Activated naive CD8-positive, alpha-beta T cell treated with anti-CD3 and anti-CD28 coated beads for 36 hours (primary cell): ENCODE data around the gene RTN1. TPM values are rescaled to one million over a fixed set of nuclear protein-coding genes. Genes with fewer than 3 reads are reported as not detected.
A peak's percentile ranks its signal among the peaks of the same experiment; 100 is the strongest.

Source experiments
- DNase-seq: peaks from one replicate; pipeline ENCODE4 v3.0.0; 2021
- H3K27ac Mint-ChIP-seq: one replicate; pipeline ENCODE4 v1.8.0; 2022; ENCODE audit warnings: mild to moderate bottlenecking, moderate library complexity, mixed read lengths
- H3K27me3 Mint-ChIP-seq: one replicate; pipeline ENCODE4 v1.8.0; 2022; ENCODE audit warnings: mild to moderate bottlenecking, mixed read lengths
- H3K36me3 Mint-ChIP-seq: one replicate; pipeline ENCODE4 v1.8.0; 2021; ENCODE audit warnings: mild to moderate bottlenecking, mixed read lengths
- H3K4me1 Mint-ChIP-seq: one replicate; pipeline ENCODE4 v1.8.0; 2021; ENCODE audit warnings: mixed read lengths
- H3K4me3 Mint-ChIP-seq: one replicate; pipeline ENCODE4 v1.8.0; 2022; ENCODE audit warnings: mild to moderate bottlenecking, moderate library complexity, mixed read lengths
- H3K9me3 Mint-ChIP-seq: one replicate; pipeline ENCODE4 v1.8.0; 2022; ENCODE audit warnings: mixed read lengths
- total RNA-seq, 2 experiments: library from RNA; stranded (reverse); gene quantifications; one replicate each; pipeline ENCODE4 v1.2.3, GENCODE V29; 2021

RTN1 gene
- total RNA-seq, 2 experiments from 2014 or later, result not detected

- Mint-ChIP-seq H3K4me1 (peaks cover 2% of the 10 kb centered on the region), H3K9me3 (no peaks in the 10 kb centered on the region), H3K27me3 (peaks cover 54% of the 10 kb centered on the region), H3K27ac (no peak overlapping the region), H3K36me3 (no peaks in the 10 kb centered on the region), H3K4me3 (no peak overlapping the region)
- no peak for DNase-seq
These were observed 243.5 kb downstream of the RTN1 start for GRCh38 chr14:59627011-59627520.

GRCh38 chr14:59622631-59623030 lies 247.9 kb downstream of the RTN1 start:
- no peaks in the 10 kb centered on the region for H3K36me3 Mint-ChIP-seq
- H3K9me3 Mint-ChIP-seq, result no peaks in the 10 kb centered on the region
- H3K27me3 Mint-ChIP-seq, result peaks cover 27% of the 10 kb centered on the region
- H3K4me1 Mint-ChIP-seq, result no peaks in the 10 kb centered on the region
- H3K27ac Mint-ChIP-seq, result no peak overlapping the region
- DNase-seq, result no peak
- no peak overlapping the region for H3K4me3 Mint-ChIP-seq

GRCh38 chr14:59619061-59619460 lies 251.5 kb downstream of the RTN1 start:
- Mint-ChIP-seq H3K4me3 (no peak overlapping the region), H3K36me3 (no peaks in the 10 kb centered on the region), H3K9me3 (no peaks in the 10 kb centered on the region)

GRCh38 chr14:59601056-59601455 lies 269.5 kb downstream of the RTN1 start:
- Mint-ChIP-seq H3K36me3 (no peaks in the 10 kb centered on the region), H3K9me3 (no peaks in the 10 kb centered on the region), H3K4me1 (no peaks in the 10 kb centered on the region), H3K4me3 (no peak overlapping the region), H3K27me3 (peaks cover 10% of the 10 kb centered on the region), H3K27ac (no peak overlapping the region)
- no peak for DNase-seq

More at GRCh38 chr14:59619061-59619460, 251.5 kb downstream of the RTN1 start:
- Mint-ChIP-seq H3K27me3 (peaks cover 22% of the 10 kb centered on the region), H3K27ac (no peak overlapping the region), H3K4me1 (no peaks in the 10 kb centered on the region)
- DNase-seq, result no peak

- Mint-ChIP-seq H3K9me3 (no peaks in the 10 kb centered on the region), H3K4me3 (no peak overlapping the region), H3K36me3 (no peaks in the 10 kb centered on the region), H3K27me3 (peaks cover 10% of the 10 kb centered on the region), H3K27ac (no peak overlapping the region), H3K4me1 (no peaks in the 10 kb centered on the region)
- DNase-seq, result no peak
These were observed 270.2 kb downstream of the RTN1 start for GRCh38 chr14:59600211-59600945.

- Mint-ChIP-seq H3K36me3 (no peaks in the 10 kb centered on the region), H3K9me3 (peaks cover 2% of the 10 kb centered on the region), H3K27ac (no peak overlapping the region), H3K4me1 (no peaks in the 10 kb centered on the region), H3K27me3 (peaks cover 10% of the 10 kb centered on the region), H3K4me3 (no peak overlapping the region)
- no peak for DNase-seq
These were observed 275.5 kb downstream of the RTN1 start for GRCh38 chr14:59595071-59595470.

- no peaks in the 10 kb centered on the region for H3K36me3 Mint-ChIP-seq
- no peak overlapping the region for H3K4me3 Mint-ChIP-seq
- peaks cover 1% of the 10 kb centered on the region for H3K27me3 Mint-ChIP-seq
- DNase-seq, result no peak
- H3K27ac Mint-ChIP-seq, result no peak overlapping the region
- peaks cover 2% of the 10 kb centered on the region for H3K9me3 Mint-ChIP-seq
- no peaks in the 10 kb centered on the region for H3K4me1 Mint-ChIP-seq
These were observed 278.8 kb downstream of the RTN1 start for GRCh38 chr14:59591641-59592370.

GRCh38 chr14:59588101-59588500 lies 282.5 kb downstream of the RTN1 start:
- H3K36me3 Mint-ChIP-seq, result no peaks in the 10 kb centered on the region
- peaks cover 9% of the 10 kb centered on the region for H3K4me1 Mint-ChIP-seq
- no peak overlapping the region for H3K27ac Mint-ChIP-seq
- DNase-seq, result no peak
- no peaks in the 10 kb centered on the region for H3K27me3 Mint-ChIP-seq
- H3K4me3 Mint-ChIP-seq, result no peak overlapping the region
- peaks cover 2% of the 10 kb centered on the region for H3K9me3 Mint-ChIP-seq

- DNase-seq, result no peak
- Mint-ChIP-seq H3K36me3 (no peaks in the 10 kb centered on the region), H3K27me3 (no peaks in the 10 kb centered on the region), H3K27ac (no peak overlapping the region), H3K4me1 (peaks cover 9% of the 10 kb centered on the region), H3K9me3 (peaks cover 2% of the 10 kb centered on the region), H3K4me3 (peak overlapping the region; percentile 55)
These were observed 284.6 kb downstream of the RTN1 start for GRCh38 chr14:59585891-59586554.

GRCh38 chr14:59583755-59584154 lies 286.8 kb downstream of the RTN1 start:
- H3K36me3 Mint-ChIP-seq, result no peaks in the 10 kb centered on the region
- no peak for DNase-seq
- H3K9me3 Mint-ChIP-seq, result peaks cover 2% of the 10 kb centered on the region
- peaks cover 4% of the 10 kb centered on the region for H3K27me3 Mint-ChIP-seq
- H3K4me1 Mint-ChIP-seq, result peaks cover 9% of the 10 kb centered on the region
- H3K4me3 Mint-ChIP-seq, result no peak overlapping the region
- H3K27ac Mint-ChIP-seq, result no peak overlapping the region

GRCh38 chr14:59582845-59583509 lies 287.6 kb downstream of the RTN1 start:
- H3K27me3 Mint-ChIP-seq, result peaks cover 4% of the 10 kb centered on the region
- no peak overlapping the region for H3K27ac Mint-ChIP-seq
- no peak for DNase-seq
- H3K4me1 Mint-ChIP-seq, result peaks cover 9% of the 10 kb centered on the region
- H3K36me3 Mint-ChIP-seq, result no peaks in the 10 kb centered on the region
- no peak overlapping the region for H3K4me3 Mint-ChIP-seq
- peaks cover 2% of the 10 kb centered on the region for H3K9me3 Mint-ChIP-seq

GRCh38 chr14:59582161-59582560 lies 288.4 kb downstream of the RTN1 start:
- H3K9me3 Mint-ChIP-seq, result peaks cover 2% of the 10 kb centered on the region
- peaks cover 9% of the 10 kb centered on the region for H3K4me1 Mint-ChIP-seq
- no peaks in the 10 kb centered on the region for H3K36me3 Mint-ChIP-seq
- H3K27ac Mint-ChIP-seq, result no peak overlapping the region
- no peak for DNase-seq
- H3K27me3 Mint-ChIP-seq, result peaks cover 5% of the 10 kb centered on the region
- H3K4me3 Mint-ChIP-seq, result no peak overlapping the region

GRCh38 chr14:59580911-59581310 lies 289.7 kb downstream of the RTN1 start:
- Mint-ChIP-seq H3K36me3 (no peaks in the 10 kb centered on the region), H3K27me3 (peaks cover 10% of the 10 kb centered on the region), H3K4me1 (peaks cover 8% of the 10 kb centered on the region), H3K4me3 (no peak overlapping the region), H3K27ac (no peak overlapping the region), H3K9me3 (peaks cover 2% of the 10 kb centered on the region)
- no peak for DNase-seq

- H3K4me3 Mint-ChIP-seq, result peak within 1 kb of the TSS; percentile 74
These were observed 294.0 kb downstream of the RTN1 start, which contains the start of gene CCDC175 for GRCh38 chr14:59576332-59577294. Gene CCDC175 (minus strand): TSS chr14:59576812. CDS start chr14:59576775, 37 bp downstream.

More at GRCh38 chr14:59576332-59577294, 294.0 kb downstream of the RTN1 start, which contains the start of gene CCDC175:
- no peaks in the 10 kb centered on the region for H3K9me3 Mint-ChIP-seq
- H3K27me3 Mint-ChIP-seq, result peaks cover 22% of the 10 kb centered on the region
- peak; percentile 85 for DNase-seq
- no peak within 1 kb of the TSS for H3K27ac Mint-ChIP-seq
- no peaks in the 10 kb centered on the region for H3K36me3 Mint-ChIP-seq
- H3K4me1 Mint-ChIP-seq, result peaks cover 4% of the 10 kb centered on the region
